Stimulated activated CD4-positive, alpha-beta T cell treated with anti-CD3 and anti-CD28 coated beads, Interleukin-15, amount 100 ng/mL, for 48 hours (primary cell): ENCODE data around the gene PATE3.

Experiments used
- DNase-seq, 2 donors: peaks; one replicate each; pipeline ENCODE4 v3.0.0-alpha.2; 2020; ENCODE audit warnings: low read depth in 2 of 2

Gene PATE3

GRCh38 chr11:125787827-125788226, at the start of gene PATE3:
Gene PATE3, plus strand, starts transcription at chr11:125788127. Its CDS starts 25 bp downstream, at chr11:125788152.
- no peak for DNase-seq

- DNase-seq: no peak
These were observed 47.3 kb upstream of the PATE3 start for GRCh38 chr11:125740617-125741016.

- DNase-seq: no peak
These were observed 44.2 kb upstream of the PATE3 start for GRCh38 chr11:125743681-125744080.

GRCh38 chr11:125745979-125746378, 41.9 kb upstream of the PATE3 start, which contains the start of gene PATE1:
Gene PATE1, plus strand, starts transcription at chr11:125746279. Its CDS starts 26 bp downstream, at chr11:125746305.
- no peak for DNase-seq

- DNase-seq: no peak
These were observed 37.3 kb upstream of the PATE3 start for GRCh38 chr11:125750629-125751028.

- no peak for DNase-seq
These were observed 31.9 kb upstream of the PATE3 start for GRCh38 chr11:125756050-125756449.

- no peak for DNase-seq
These were observed 25.5 kb upstream of the PATE3 start for GRCh38 chr11:125762445-125762844.

- DNase-seq: no peak
These were observed 24.4 kb upstream of the PATE3 start for GRCh38 chr11:125763483-125763882.

- no peak for DNase-seq
These were observed 21.7 kb upstream of the PATE3 start for GRCh38 chr11:125766251-125766650.

- DNase-seq: no peak
These were observed 19.4 kb upstream of the PATE3 start for GRCh38 chr11:125768336-125769046.

GRCh38 chr11:125770583-125770982, 17.3 kb upstream of the PATE3 start:
- no peak for DNase-seq

GRCh38 chr11:125772834-125773505, 15.0 kb upstream of the PATE3 start:
- DNase-seq: no peak

GRCh38 chr11:125773516-125773915, 14.4 kb upstream of the PATE3 start:
- no peak for DNase-seq

- no peak for DNase-seq
These were observed 10.6 kb upstream of the PATE3 start for GRCh38 chr11:125777309-125777708.

GRCh38 chr11:125778728-125779127, 9.2 kb upstream of the PATE3 start, which contains the start of gene PATE2:
Gene PATE2, minus strand, starts transcription at chr11:125778828. Its CDS starts 55 bp downstream, at chr11:125778773.
- no peak for DNase-seq

GRCh38 chr11:125784678-125785077, 3.2 kb upstream of the PATE3 start:
- DNase-seq: no peak

GRCh38 chr11:125790825-125791224, 2.9 kb downstream of the PATE3 start:
- DNase-seq: no peak

- DNase-seq: no peak
These were observed 9.7 kb downstream of the PATE3 start for GRCh38 chr11:125797641-125798040.

- DNase-seq: no peak
These were observed 11.9 kb downstream of the PATE3 start for GRCh38 chr11:125799808-125800207.

GRCh38 chr11:125802387-125802786, 14.5 kb downstream of the PATE3 start:
- no peak for DNase-seq

GRCh38 chr11:125807909-125808308, 20.0 kb downstream of the PATE3 start:
- DNase-seq: no peak

GRCh38 chr11:125833016-125833415, 45.1 kb downstream of the PATE3 start, which contains the start of gene PATE4:
Gene PATE4, plus strand, starts transcription at chr11:125833316. Its CDS starts 44 bp downstream, at chr11:125833360.
- DNase-seq: no peak

GRCh38 chr11:125835748-125836147, 47.8 kb downstream of the PATE3 start:
- DNase-seq: no peak
